Activated naive CD8-positive, alpha-beta T cell treated with anti-CD3 and anti-CD28 coated beads, Interleukin-2, amount 10 ng/mL, durations not matched to agents 7 days and 5 days (primary cell): ENCODE data around the gene MRPL52. TPM values are rescaled to one million over a fixed set of nuclear protein-coding genes. Genes with fewer than 3 reads are reported as not detected.
A peak's percentile ranks its signal among the peaks of the same experiment; 100 is the strongest.
"Not testable (repeated sequence)": the region's sequence is repeated elsewhere in the genome, so short reads cannot be mapped to it uniquely, and the experiment has no call there.

Experiments used
- ATAC-seq: fragments of 150-1000 bp; cut with Tn5 transposase; one replicate; pipeline ENCODE4 v1.10.0; 2021; ENCODE audit warnings: low read depth, moderate library complexity
- POLR2A ChIA-PET: fragments of 350-600 bp; sonication (Branson Sonifier 250); formaldehyde crosslinking; loops from one replicate; lab custom pipeline; 2021; ENCODE audit warnings: antibody characterized with exemption; lab: Charles Lee
- DNase-seq: peaks from one replicate; pipeline ENCODE4 v3.0.0; 2021
- H3K27ac Mint-ChIP-seq: one replicate; pipeline ENCODE4 v1.8.0; 2022; ENCODE audit warnings: mild to moderate bottlenecking, mixed read lengths
- H3K27me3 Mint-ChIP-seq: one replicate; pipeline ENCODE4 v1.8.0; 2022; ENCODE audit warnings: mild to moderate bottlenecking, moderate library complexity, mixed read lengths
- H3K36me3 Mint-ChIP-seq: one replicate; pipeline ENCODE4 v1.8.0; 2021; ENCODE audit warnings: mild to moderate bottlenecking, mixed read lengths
- H3K4me1 Mint-ChIP-seq: one replicate; pipeline ENCODE4 v1.8.0; 2021; ENCODE audit warnings: mixed read lengths
- H3K4me3 Mint-ChIP-seq: one replicate; pipeline ENCODE4 v1.8.0; 2022; ENCODE audit warnings: mild to moderate bottlenecking, moderate library complexity, mixed read lengths
- H3K9me3 Mint-ChIP-seq: one replicate; pipeline ENCODE4 v1.8.0; 2021; ENCODE audit warnings: mixed read lengths
- total RNA-seq, 2 experiments: library from RNA; stranded (reverse); gene quantifications; one replicate each; pipeline ENCODE4 v1.2.3, GENCODE V29; 2021

The MRPL52 gene
- total RNA-seq, 2 experiments from 2014 or later = 76.6 to 86.5 TPM

GRCh38 chr14:22814941-22815713 is 14.6 kb upstream of the MRPL52 start, which contains the start of gene SLC7A7:
Gene SLC7A7 (minus strand): TSS chr14:22815435. CDS start chr14:22813398, 2,037 bp downstream.
- DNase-seq (no peak), ATAC-seq (no peak)
- Mint-ChIP-seq H3K4me1 (peaks cover 20% of the 10 kb centered on the region), H3K36me3 (no peaks in the 10 kb centered on the region), H3K4me3 (no peak within 1 kb of the TSS), H3K9me3 (no peaks in the 10 kb centered on the region), H3K27me3 (peaks cover 15% of the 10 kb centered on the region), H3K27ac (no peak within 1 kb of the TSS)
- POLR2A ChIA-PET = interaction anchor here (1.4 kb wide), 1 partner anchor 23 kb away, joined by 3 read pairs; no protein-coding TSS in a partner anchor

- Mint-ChIP-seq H3K4me3 (peak overlapping the region; percentile 26), H3K27me3 (peaks cover 24% of the 10 kb centered on the region), H3K27ac (no peak overlapping the region), H3K4me1 (peaks cover 24% of the 10 kb centered on the region), H3K36me3 (no peaks in the 10 kb centered on the region), H3K9me3 (no peaks in the 10 kb centered on the region)
- no peak for ATAC-seq
- DNase-seq = no peak
- POLR2A ChIA-PET = interaction anchor here (0.5 to 1.7 kb wide), 2 partner anchors 11 to 195 kb away, joined by 3 to 4 read pairs; no protein-coding TSS in a partner anchor
Observed at GRCh38 chr14:22819151-22819988, 10.3 kb upstream of the MRPL52 start.

- POLR2A ChIA-PET = interaction anchor here (1.7 kb wide), 1 partner anchor 10 kb away, joined by 4 read pairs; no protein-coding TSS in a partner anchor
Observed at GRCh38 chr14:22820731-22821130, 9.0 kb upstream of the MRPL52 start.

GRCh38 chr14:22821193-22822015 is 8.3 kb upstream of the MRPL52 start:
- Mint-ChIP-seq H3K9me3 (no peaks in the 10 kb centered on the region), H3K27me3 (peaks cover 23% of the 10 kb centered on the region), H3K36me3 (no peaks in the 10 kb centered on the region), H3K4me1 (peaks cover 22% of the 10 kb centered on the region), H3K4me3 (peak overlapping the region; percentile 32), H3K27ac (no peak overlapping the region)
- DNase-seq (no peak), ATAC-seq (no peak)
- POLR2A ChIA-PET = interaction anchor here (0.6 to 1.7 kb wide), 4 partner anchors 8 to 81 kb away, joined by 3 to 4 read pairs (median 3); partner anchors contain the start of gene OXA1L

More at GRCh38 chr14:22820731-22821130, 9.0 kb upstream of the MRPL52 start:
- no peak for ATAC-seq
- H3K27ac Mint-ChIP-seq = no peak overlapping the region
- peaks cover 26% of the 10 kb centered on the region for H3K4me1 Mint-ChIP-seq
- H3K27me3 Mint-ChIP-seq = peaks cover 25% of the 10 kb centered on the region
- H3K36me3 Mint-ChIP-seq = no peaks in the 10 kb centered on the region
- DNase-seq = no peak
- no peaks in the 10 kb centered on the region for H3K9me3 Mint-ChIP-seq
- no peak overlapping the region for H3K4me3 Mint-ChIP-seq

GRCh38 chr14:22822016-22822570 is 7.6 kb upstream of the MRPL52 start:
- no peak overlapping the region for H3K27ac Mint-ChIP-seq
- POLR2A ChIA-PET = interaction anchor here (0.6 to 3.1 kb wide), 6 partner anchors 8 to 81 kb away, joined by 3 to 27 read pairs (median 3); partner anchors contain the start of genes LRP10 and OXA1L

GRCh38 chr14:22822571-22823098 is 7.1 kb upstream of the MRPL52 start:
- Mint-ChIP-seq H3K4me1 (peaks cover 22% of the 10 kb centered on the region), H3K27me3 (peaks cover 23% of the 10 kb centered on the region), H3K4me3 (peak overlapping the region; percentile 68), H3K9me3 (no peaks in the 10 kb centered on the region), H3K36me3 (no peaks in the 10 kb centered on the region), H3K27ac (no peak overlapping the region)
- POLR2A ChIA-PET = interaction anchor here (0.6 to 3.1 kb wide), 8 partner anchors 13 to 109 kb away, joined by 3 to 27 read pairs (median 3); partner anchors contain the start of genes LRP10 and OXA1L
- ATAC-seq = peak; percentile 85
- DNase-seq = peak; percentile 79

More at GRCh38 chr14:22822016-22822570, 7.6 kb upstream of the MRPL52 start:
- Mint-ChIP-seq H3K4me1 (peaks cover 22% of the 10 kb centered on the region), H3K27me3 (peaks cover 23% of the 10 kb centered on the region), H3K4me3 (peak overlapping the region; percentile 68), H3K9me3 (no peaks in the 10 kb centered on the region), H3K36me3 (no peaks in the 10 kb centered on the region)
- no peak for ATAC-seq
- no peak for DNase-seq

GRCh38 chr14:22824711-22825359 is 4.9 kb upstream of the MRPL52 start:
- ATAC-seq = peak; percentile 2
- H3K27ac Mint-ChIP-seq = no peak overlapping the region
- no peak for DNase-seq
- POLR2A ChIA-PET = interaction anchor here (0.6 to 3.1 kb wide), 5 partner anchors 9 to 259 kb away, joined by 3 to 17 read pairs (median 4); partner anchors contain the start of gene LRP10
- peaks cover 2% of the 10 kb centered on the region for H3K9me3 Mint-ChIP-seq
- no peaks in the 10 kb centered on the region for H3K36me3 Mint-ChIP-seq
- peaks cover 23% of the 10 kb centered on the region for H3K4me1 Mint-ChIP-seq
- H3K27me3 Mint-ChIP-seq = peaks cover 18% of the 10 kb centered on the region
- peak overlapping the region; percentile 35 for H3K4me3 Mint-ChIP-seq

- peaks cover 11% of the 10 kb centered on the region for H3K36me3 Mint-ChIP-seq
- POLR2A ChIA-PET = interaction anchor here (0.8 to 1.0 kb wide), 2 partner anchors 231 to 249 kb away, joined by 4 to 5 read pairs; partner anchors contain the start of gene ABHD4
- not testable (repeated sequence) for ATAC-seq, DNase-seq, H3K27me3 Mint-ChIP-seq, H3K9me3 Mint-ChIP-seq
- peak overlapping the region; percentile 87 for H3K4me3 Mint-ChIP-seq
- H3K27ac Mint-ChIP-seq = peak overlapping the region; percentile 91
- H3K4me1 Mint-ChIP-seq = peaks cover 26% of the 10 kb centered on the region
Observed at GRCh38 chr14:22829076-22829660, 519 bp upstream of the MRPL52 start.

- H3K27me3 Mint-ChIP-seq = peaks cover 2% of the 10 kb centered on the region
- POLR2A ChIA-PET = interaction anchor here (0.6 to 2.0 kb wide), 13 partner anchors 9 to 1416 kb away, joined by 3 to 8 read pairs (median 4); partner anchors contain the start of genes DAD1, LRP10, OXA1L and RBM23
- peaks cover 18% of the 10 kb centered on the region for H3K4me1 Mint-ChIP-seq
- peak overlapping the region; percentile 91 for H3K27ac Mint-ChIP-seq
- H3K36me3 Mint-ChIP-seq = peaks cover 15% of the 10 kb centered on the region
- peaks cover 2% of the 10 kb centered on the region for H3K9me3 Mint-ChIP-seq
- ATAC-seq (peak; percentile 4), DNase-seq (no peak)
- H3K4me3 Mint-ChIP-seq = peak overlapping the region; percentile 87
Observed at GRCh38 chr14:22830443-22831010, 840 bp downstream of the MRPL52 start.

- no peak overlapping the region for H3K27ac Mint-ChIP-seq
- H3K27me3 Mint-ChIP-seq = peaks cover 12% of the 10 kb centered on the region
- peaks cover 25% of the 10 kb centered on the region for H3K36me3 Mint-ChIP-seq
- POLR2A ChIA-PET = interaction anchor here (0.8 kb wide), 1 partner anchor 12 kb away, joined by 3 read pairs; no protein-coding TSS in a partner anchor
- no peak overlapping the region for H3K4me3 Mint-ChIP-seq
- DNase-seq (no peak), ATAC-seq (no peak)
- peaks cover 17% of the 10 kb centered on the region for H3K4me1 Mint-ChIP-seq
- no peaks in the 10 kb centered on the region for H3K9me3 Mint-ChIP-seq
Observed at GRCh38 chr14:22835505-22835904, 5.8 kb downstream of the MRPL52 start.
